Skeletal muscle tissue (tissue), 4 donors: ENCODE measurements around the gene ECHDC1. TPM values are rescaled to one million over a fixed set of nuclear protein-coding genes. Genes with fewer than 3 reads are reported as not detected.
A peak's percentile ranks its signal among the peaks of the same experiment; 100 is the strongest.

ENCODE experiments used
- H3K27ac ChIP-seq: one replicate; pipeline ENCODE4 v1.7.0; 2013; ENCODE audit warnings: mild to moderate bottlenecking, low read depth, low read length, inconsistent platforms
- H3K27me3 ChIP-seq, 3 donors: one replicate each; pipeline ENCODE4 v1.7.0; 2013; ENCODE audit warnings: low read length in 3 of 3; ENCODE audit not compliant: control insufficient read depth in 3 of 3, insufficient read depth in 3 of 3
- H3K36me3 ChIP-seq, 3 donors: one replicate each; pipeline ENCODE4 v1.7.0; 2013; ENCODE audit warnings: low read length in 3 of 3; ENCODE audit not compliant: control insufficient read depth in 3 of 3, insufficient read depth in 3 of 3
- H3K4me1 ChIP-seq, 3 donors: one replicate each; pipeline ENCODE4 v1.7.0; 2013; ENCODE audit warnings: low read length in 3 of 3, mild to moderate bottlenecking in 3 of 3; ENCODE audit not compliant: control insufficient read depth in 3 of 3, insufficient read depth in 3 of 3
- H3K4me3 ChIP-seq, 3 donors: one replicate each; pipeline ENCODE4 v1.7.0; 2013; ENCODE audit warnings: low read length in 3 of 3
- H3K9ac ChIP-seq, 3 donors: one replicate each; pipeline ENCODE4 v1.7.0; 2013; ENCODE audit warnings: low read length in 3 of 3, mild to moderate bottlenecking in 3 of 3, moderate library complexity in 2 of 3, low read depth in 1 of 3
- H3K9me3 ChIP-seq, 3 donors: one replicate each; pipeline ENCODE4 v1.7.0; 2013; ENCODE audit warnings: low read length in 3 of 3; ENCODE audit not compliant: control insufficient read depth in 3 of 3
- total RNA-seq: library from RNA; depleted of rRNA; stranded (reverse); fragments of >200 nt; gene quantifications from one replicate; pipeline ENCODE4 v1.2.3, GENCODE V29; 2014
- donor health status: Osteomylitis.

Gene ECHDC1
- total RNA-seq, 1 donor from 2014 or later: 36.0 TPM

- peaks cover 13 to 21% (median 17%) of the 10 kb centered on the region in 3 donors for H3K36me3 ChIP-seq
- no peaks in the 10 kb centered on the region for H3K9me3 ChIP-seq
- H3K4me1 ChIP-seq: peaks cover 5 to 10% (median 9%) of the 10 kb centered on the region in 3 donors
- H3K4me3 ChIP-seq: no peak overlapping the region
- no peak overlapping the region for H3K27ac ChIP-seq
- no peaks in the 10 kb centered on the region for H3K27me3 ChIP-seq
- H3K9ac ChIP-seq: peak overlapping the region in 1 of 3 donors; percentile 5
Observed at GRCh38 chr6:127290391-127291265, 52.8 kb downstream of the ECHDC1 start.

- peaks cover 5 to 10% (median 9%) of the 10 kb centered on the region in 3 donors for H3K4me1 ChIP-seq
- H3K4me3 ChIP-seq: no peak overlapping the region
- H3K27ac ChIP-seq: no peak overlapping the region
- no peak overlapping the region for H3K9ac ChIP-seq
- no peaks in the 10 kb centered on the region for H3K9me3 ChIP-seq
- no peaks in the 10 kb centered on the region for H3K27me3 ChIP-seq
- peaks cover 16 to 21% (median 19%) of the 10 kb centered on the region in 3 donors for H3K36me3 ChIP-seq
Observed at GRCh38 chr6:127289934-127290333, 53.5 kb downstream of the ECHDC1 start.

GRCh38 chr6:127288705-127289104 is 54.7 kb downstream of the ECHDC1 start:
- H3K4me1 ChIP-seq: peaks cover 5 to 10% (median 9%) of the 10 kb centered on the region in 3 donors
- H3K36me3 ChIP-seq: peaks cover 16 to 23% (median 21%) of the 10 kb centered on the region in 3 donors
- H3K27ac ChIP-seq: no peak overlapping the region
- no peak overlapping the region for H3K4me3 ChIP-seq
- H3K27me3 ChIP-seq: no peaks in the 10 kb centered on the region
- H3K9me3 ChIP-seq: no peaks in the 10 kb centered on the region
- H3K9ac ChIP-seq: no peak overlapping the region

- no peak overlapping the region for H3K9ac ChIP-seq
- H3K36me3 ChIP-seq: peaks cover 12 to 37% (median 22%) of the 10 kb centered on the region in 3 donors
- H3K4me3 ChIP-seq: no peak overlapping the region
- H3K27me3 ChIP-seq: no peaks in the 10 kb centered on the region
- peaks cover 0 to 4% (median 0%) of the 10 kb centered on the region in 3 donors for H3K4me1 ChIP-seq
- no peaks in the 10 kb centered on the region for H3K9me3 ChIP-seq
- no peak overlapping the region for H3K27ac ChIP-seq
Observed at GRCh38 chr6:127282184-127282583, 61.2 kb downstream of the ECHDC1 start.

- Histone ChIP-seq H3K4me3 (no peak overlapping the region), H3K9ac (no peak overlapping the region), H3K4me1 (peaks cover 6 to 12% (median 7%) of the 10 kb centered on the region in 3 donors), H3K9me3 (no peaks in the 10 kb centered on the region), H3K36me3 (peaks cover 0 to 20% (median 11%) of the 10 kb centered on the region in 3 donors), H3K27ac (no peak overlapping the region), H3K27me3 (no peaks in the 10 kb centered on the region)
Observed at GRCh38 chr6:127279815-127280214, 63.6 kb downstream of the ECHDC1 start.

GRCh38 chr6:127277878-127278843 is 65.2 kb downstream of the ECHDC1 start:
- H3K4me3 ChIP-seq: no peak overlapping the region
- H3K4me1 ChIP-seq: peaks cover 9 to 17% (median 10%) of the 10 kb centered on the region in 3 donors
- peaks cover 0 to 17% (median 8%) of the 10 kb centered on the region in 3 donors for H3K36me3 ChIP-seq
- H3K27me3 ChIP-seq: no peaks in the 10 kb centered on the region
- no peaks in the 10 kb centered on the region for H3K9me3 ChIP-seq
- no peak overlapping the region for H3K27ac ChIP-seq
- no peak overlapping the region for H3K9ac ChIP-seq

- H3K9ac ChIP-seq: no peak overlapping the region
- no peaks in the 10 kb centered on the region for H3K27me3 ChIP-seq
- no peak overlapping the region for H3K27ac ChIP-seq
- H3K4me3 ChIP-seq: no peak overlapping the region
- peaks cover 17 to 23% (median 20%) of the 10 kb centered on the region in 3 donors for H3K4me1 ChIP-seq
- no peaks in the 10 kb centered on the region for H3K9me3 ChIP-seq
- peaks cover 0 to 3% (median 2%) of the 10 kb centered on the region in 3 donors for H3K36me3 ChIP-seq
Observed at GRCh38 chr6:127276331-127276730, 67.1 kb downstream of the ECHDC1 start.

- Histone ChIP-seq H3K36me3 (no peaks in the 10 kb centered on the region), H3K4me3 (peak overlapping the region in 1 of 3 donors; percentile 24), H3K9ac (no peak overlapping the region), H3K27ac (no peak overlapping the region), H3K27me3 (no peaks in the 10 kb centered on the region), H3K9me3 (no peaks in the 10 kb centered on the region), H3K4me1 (peaks cover 17 to 33% (median 20%) of the 10 kb centered on the region in 3 donors)
Observed at GRCh38 chr6:127273499-127273898, 69.9 kb downstream of the ECHDC1 start.

GRCh38 chr6:127272576-127272975 is 70.8 kb downstream of the ECHDC1 start:
- H3K4me1 ChIP-seq: peaks cover 17 to 33% (median 20%) of the 10 kb centered on the region in 3 donors

More at GRCh38 chr6:127272576-127272975, 70.8 kb downstream of the ECHDC1 start:
- Histone ChIP-seq H3K36me3 (no peaks in the 10 kb centered on the region), H3K4me3 (no peak overlapping the region), H3K27me3 (no peaks in the 10 kb centered on the region), H3K27ac (no peak overlapping the region), H3K9ac (no peak overlapping the region), H3K9me3 (no peaks in the 10 kb centered on the region)
